Stomach smooth muscle (tissue), 2 donors: ENCODE data around the gene HMCES.
"Not testable (repeated sequence)": the region's sequence is repeated elsewhere in the genome, so short reads cannot be mapped to it uniquely, and the experiment has no call there.

Experiments
- H3K27ac ChIP-seq: one replicate; pipeline ENCODE4 v1.7.0; 2013; ENCODE audit warnings: mild to moderate bottlenecking, low read length, inconsistent platforms
- H3K27me3 ChIP-seq, 2 donors: one replicate each; pipeline ENCODE4 v1.7.0; 2013; ENCODE audit warnings: low read length in 2 of 2; ENCODE audit not compliant: insufficient read depth in 2 of 2, control insufficient read depth in 1 of 2
- H3K36me3 ChIP-seq, 2 donors: one replicate each; pipeline ENCODE4 v1.7.0; 2013; ENCODE audit warnings: low read length in 2 of 2; ENCODE audit not compliant: control insufficient read depth in 2 of 2, insufficient read depth in 2 of 2
- H3K4me1 ChIP-seq: one replicate; pipeline ENCODE4 v1.7.0; 2013; ENCODE audit warnings: low read length; ENCODE audit not compliant: control insufficient read depth, insufficient read depth
- H3K4me3 ChIP-seq, 2 donors: one replicate each; pipeline ENCODE4 v1.7.0; 2013; ENCODE audit warnings: low read length in 2 of 2
- H3K9ac ChIP-seq, 2 donors: one replicate each; pipeline ENCODE4 v1.7.0; 2013; ENCODE audit warnings: low read length in 2 of 2, mild to moderate bottlenecking in 1 of 2
- H3K9me3 ChIP-seq, 2 donors: one replicate each; pipeline ENCODE4 v1.7.0; 2013; ENCODE audit warnings: low read length in 2 of 2; ENCODE audit not compliant: control insufficient read depth in 2 of 2
- donor health status: healthy.
- donor health status: Pancreatic carcinoma.

HMCES gene

DNA sequence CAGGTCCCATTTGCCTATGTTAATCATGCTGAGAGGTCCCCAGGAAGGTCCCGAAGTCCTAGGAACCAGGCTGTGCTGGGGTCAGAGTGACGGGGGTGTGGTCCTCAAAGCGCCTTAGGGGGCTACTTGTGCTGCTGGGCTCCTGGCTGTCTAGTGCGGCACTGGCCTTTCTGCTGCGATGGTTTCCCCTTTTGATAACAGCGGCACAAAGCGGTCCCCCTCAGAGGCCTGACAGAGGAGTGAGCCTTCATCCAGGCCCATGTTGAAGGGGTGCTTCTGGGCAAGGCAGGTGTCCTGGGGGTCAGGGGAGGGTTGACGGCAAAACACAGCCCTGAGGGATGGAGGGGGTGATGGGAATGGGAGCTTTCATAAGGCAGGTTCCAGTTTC lies 68.8 kb downstream of the HMCES start:
- Histone ChIP-seq H3K4me1 (peaks cover 6% of the 10 kb centered on the region), H3K9me3 (no peaks in the 10 kb centered on the region), H3K4me3 (no peak overlapping the region), H3K9ac (no peak overlapping the region), H3K27me3 (peaks cover 15% of the 10 kb centered on the region in 2 donors), H3K36me3 (no peaks in the 10 kb centered on the region), H3K27ac (no peak overlapping the region)

DNA sequence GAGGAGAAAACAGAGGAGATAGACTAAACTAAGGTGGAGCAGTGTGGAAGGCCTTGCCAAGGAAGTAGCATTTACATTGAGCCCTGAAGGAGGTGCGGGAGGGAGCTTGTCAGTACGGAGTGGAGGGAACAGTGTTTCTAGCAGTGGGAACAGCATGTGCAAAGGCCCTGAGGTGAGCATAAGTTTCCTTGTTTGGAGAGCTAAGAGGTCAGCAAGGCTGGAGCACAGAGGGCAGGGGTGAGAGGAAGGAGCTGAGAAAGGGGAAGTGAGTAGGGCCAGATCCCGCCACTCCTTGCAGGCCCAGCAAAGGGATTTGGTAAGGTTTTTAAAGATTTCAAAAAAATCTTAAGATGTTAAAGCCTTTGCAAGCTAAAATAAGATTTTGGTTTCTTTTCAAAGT lies 70.1 kb downstream of the HMCES start:
- peaks cover 6% of the 10 kb centered on the region for H3K4me1 ChIP-seq
- peaks cover 13 to 15% of the 10 kb centered on the region in 2 donors for H3K27me3 ChIP-seq
- H3K27ac ChIP-seq = no peak overlapping the region
- no peak overlapping the region for H3K4me3 ChIP-seq
- no peaks in the 10 kb centered on the region for H3K36me3 ChIP-seq
- no peak overlapping the region for H3K9ac ChIP-seq
- H3K9me3 ChIP-seq = no peaks in the 10 kb centered on the region

DNA sequence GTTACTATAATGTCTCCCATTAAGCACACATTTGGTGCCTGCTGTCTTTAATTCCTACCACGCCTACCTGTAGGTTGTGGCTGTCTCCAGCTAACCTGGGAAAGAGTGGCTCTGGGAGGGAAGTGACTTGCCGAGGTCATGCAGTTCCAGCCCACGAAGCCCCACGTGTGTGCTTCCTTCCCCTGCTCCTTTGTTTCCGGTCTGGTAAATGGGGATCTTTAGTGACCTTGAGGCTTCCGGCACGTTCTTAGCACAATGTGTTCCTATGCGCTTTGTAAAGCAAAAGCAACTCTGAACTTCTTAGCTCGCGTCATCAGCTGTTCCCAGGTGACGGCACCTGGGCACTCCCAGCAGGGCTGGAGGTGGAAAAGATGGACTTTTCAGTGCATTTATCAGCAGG lies 70.5 kb downstream of the HMCES start:
- H3K27me3 ChIP-seq = peaks cover 12% of the 10 kb centered on the region in 2 donors
- H3K4me3 ChIP-seq, H3K9me3 ChIP-seq, H3K36me3 ChIP-seq, H3K9ac ChIP-seq, H3K27ac ChIP-seq, H3K4me1 ChIP-seq: not testable (repeated sequence)

DNA sequence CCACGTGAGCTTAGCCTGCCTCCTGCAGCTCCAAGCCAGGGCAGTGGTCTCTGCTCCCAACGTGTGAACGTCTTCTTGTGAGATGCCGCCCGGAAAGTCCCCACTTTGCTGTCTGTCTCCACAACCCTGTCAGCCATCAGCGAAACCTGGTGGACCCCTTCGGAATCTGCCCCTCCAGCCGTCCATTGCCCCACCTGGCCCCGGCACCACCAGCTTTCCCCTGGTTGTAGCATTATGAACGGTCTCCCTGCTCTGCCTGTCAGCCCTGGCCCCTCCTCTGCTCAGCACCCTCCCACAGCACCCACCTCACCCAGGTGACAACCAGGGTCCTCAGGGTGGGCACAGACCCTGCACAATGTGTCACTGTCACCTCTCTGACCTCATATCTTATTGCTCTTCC lies 71.1 kb downstream of the HMCES start:
- no peak overlapping the region for H3K27ac ChIP-seq
- H3K27me3 ChIP-seq = peaks cover 6% of the 10 kb centered on the region in 2 donors
- H3K9me3 ChIP-seq = no peaks in the 10 kb centered on the region
- no peaks in the 10 kb centered on the region for H3K36me3 ChIP-seq
- no peaks in the 10 kb centered on the region for H3K4me1 ChIP-seq
- no peak overlapping the region for H3K9ac ChIP-seq
- no peak overlapping the region for H3K4me3 ChIP-seq

DNA sequence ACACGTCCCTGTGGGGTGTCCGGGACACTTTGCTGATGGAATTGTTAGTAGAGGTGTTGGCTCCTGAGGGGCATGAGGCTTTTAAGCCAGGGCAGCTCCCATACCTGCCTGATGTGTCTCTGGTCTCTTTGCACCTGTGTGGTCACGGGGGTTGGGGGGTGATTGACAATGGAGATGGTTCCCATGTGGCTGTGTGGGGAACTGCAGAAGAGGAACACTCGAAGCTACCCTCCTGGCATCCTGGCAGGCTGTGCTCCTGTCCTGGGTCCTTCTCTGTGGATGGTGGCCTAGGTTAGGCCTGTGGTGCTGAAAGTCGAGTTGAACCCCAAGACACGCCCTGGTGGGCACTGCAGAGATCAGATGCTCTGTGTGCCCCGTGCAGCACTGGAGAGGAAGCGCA lies 73.4 kb downstream of the HMCES start:
- no peaks in the 10 kb centered on the region for H3K9me3 ChIP-seq
- H3K4me1 ChIP-seq = no peaks in the 10 kb centered on the region
- no peak overlapping the region for H3K9ac ChIP-seq
- peaks cover 0 to 2% of the 10 kb centered on the region in 2 donors for H3K27me3 ChIP-seq
- H3K27ac ChIP-seq = no peak overlapping the region
- no peaks in the 10 kb centered on the region for H3K36me3 ChIP-seq
- H3K4me3 ChIP-seq = no peak overlapping the region

DNA sequence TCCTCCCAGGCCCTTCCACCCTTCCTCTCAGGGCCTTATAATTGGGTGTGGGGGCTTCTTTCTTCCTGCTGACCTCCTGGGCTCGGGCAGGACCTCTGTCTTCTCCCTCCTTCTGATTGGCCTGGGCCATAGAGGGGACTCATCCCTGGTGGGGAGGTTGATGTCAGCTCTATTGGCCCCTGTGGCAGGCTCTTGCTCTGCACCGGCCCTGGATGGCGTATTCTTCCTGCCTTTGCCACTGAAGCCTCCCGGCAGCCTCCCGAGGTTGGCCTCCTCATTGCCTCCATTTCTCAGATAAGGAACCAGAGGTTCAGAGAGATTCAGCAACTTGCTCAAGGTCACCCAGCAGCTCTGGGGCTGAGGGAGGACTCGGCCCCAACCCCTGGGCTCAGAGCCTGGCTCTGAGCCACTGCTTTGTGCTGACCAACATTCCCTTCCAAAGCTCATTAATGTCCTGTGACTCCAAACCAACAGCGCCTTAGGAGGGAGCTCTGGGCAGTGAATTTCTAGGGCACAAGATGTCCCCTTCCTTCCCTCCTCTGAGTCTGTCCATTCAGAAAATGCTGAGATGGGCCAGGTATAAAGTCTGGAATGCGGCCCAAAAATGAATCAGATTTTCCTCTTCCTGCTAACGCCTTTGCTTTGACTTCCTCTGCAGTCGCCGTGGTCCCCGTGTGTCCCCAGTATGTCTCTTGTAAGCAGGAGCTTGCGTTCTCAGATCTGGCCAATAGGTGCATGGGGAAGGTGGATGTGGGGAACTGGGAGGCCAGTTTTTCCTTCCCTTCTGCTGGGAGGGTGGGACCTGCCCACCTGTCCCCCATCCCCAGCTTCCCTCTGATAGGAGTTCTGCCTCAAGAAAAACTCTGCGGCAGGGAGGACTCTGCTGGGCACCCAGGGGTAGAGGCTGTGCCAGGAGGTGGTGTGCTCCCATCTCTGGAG lies 74.2 kb downstream of the HMCES start:
- Histone ChIP-seq H3K36me3 (no peaks in the 10 kb centered on the region), H3K27ac (no peak overlapping the region), H3K9me3 (no peaks in the 10 kb centered on the region), H3K27me3 (no peaks in the 10 kb centered on the region), H3K4me1 (no peaks in the 10 kb centered on the region), H3K9ac (no peak overlapping the region), H3K4me3 (no peak overlapping the region)

DNA sequence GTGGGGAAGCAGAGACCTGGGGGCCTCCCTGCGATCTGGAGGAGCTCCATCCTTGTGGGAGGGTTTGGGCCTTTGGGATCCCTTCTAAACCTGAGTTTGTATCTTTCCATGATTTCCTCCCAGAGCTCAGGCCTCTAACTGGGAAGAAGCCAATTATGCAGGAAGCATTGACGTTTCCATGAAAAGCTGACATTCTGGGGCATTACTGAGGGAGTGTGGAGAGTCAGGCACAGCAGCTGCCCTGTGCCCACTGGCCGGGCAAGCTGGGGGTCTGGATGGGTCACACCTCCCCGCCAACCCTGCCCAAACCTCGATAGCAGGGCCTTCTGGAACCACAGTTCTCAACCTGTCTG lies 74.9 kb downstream of the HMCES start:
- H3K9ac ChIP-seq = no peak overlapping the region
- no peaks in the 10 kb centered on the region for H3K4me1 ChIP-seq
- no peaks in the 10 kb centered on the region for H3K36me3 ChIP-seq
- no peak overlapping the region for H3K27ac ChIP-seq
- H3K27me3 ChIP-seq = peaks cover 3 to 5% of the 10 kb centered on the region in 2 donors
- no peak overlapping the region for H3K4me3 ChIP-seq
- no peaks in the 10 kb centered on the region for H3K9me3 ChIP-seq
